OCI-LY1 (cell line): ENCODE results near the gene PLA2G3.

ENCODE experiments used
- H2AFZ ChIP-seq: fragments of 200-600 bp; sonication (generic), shearing (Covaris generic); 2 replicates; pipeline ENCODE4 v1.6.0; 2014; ENCODE audit warnings: antibody characterized with exemption, mild to moderate bottlenecking, low read length
- H3F3A ChIP-seq: fragments of 200-600 bp; sonication (generic), shearing (Covaris generic); 2 replicates; pipeline ENCODE4 v1.6.0; 2014; ENCODE audit warnings: mild to moderate bottlenecking, antibody characterized with exemption, low read length, moderate library complexity; ENCODE audit not compliant: insufficient read depth
- H3K27ac ChIP-seq: fragments of 200-600 bp; sonication (generic); 2 replicates; pipeline ENCODE4 v1.5.1; 2014; ENCODE audit warnings: low read length, mixed run types, mild to moderate bottlenecking, low read depth; ENCODE audit not compliant: poor library complexity, severe bottlenecking
- H3K27me3 ChIP-seq: fragments of 200-600 bp; sonication (generic); 2 replicates; pipeline ENCODE4 v1.6.0; 2014; ENCODE audit warnings: antibody characterized with exemption, mild to moderate bottlenecking, low read length, moderate library complexity; ENCODE audit not compliant: insufficient read depth
- H3K36me3 ChIP-seq: fragments of 200-600 bp; sonication (generic); 2 replicates; pipeline ENCODE4 v1.6.1; 2014; ENCODE audit warnings: mild to moderate bottlenecking, antibody characterized with exemption, low read length, moderate library complexity, mixed read lengths; ENCODE audit not compliant: insufficient read depth
- H3K4me1 ChIP-seq: fragments of 200-600 bp; sonication (generic); 2 replicates; pipeline ENCODE4 v1.5.1; 2014; ENCODE audit warnings: mild to moderate bottlenecking, low read length, moderate library complexity; ENCODE audit not compliant: insufficient read depth, severe bottlenecking
- H3K4me2 ChIP-seq: fragments of 200-600 bp; sonication (generic), shearing (Covaris generic); 2 replicates; pipeline ENCODE4 v1.6.1; 2014; ENCODE audit warnings: low read length
- H3K4me3 ChIP-seq: fragments of 200-600 bp; sonication (generic); 2 replicates; pipeline ENCODE4 v1.5.1; 2014; ENCODE audit warnings: low read length, low read depth, mild to moderate bottlenecking, mixed read lengths; ENCODE audit not compliant: poor library complexity, severe bottlenecking
- H3K79me2 ChIP-seq: fragments of 200-600 bp; shearing (Covaris generic); 2 replicates; pipeline ENCODE4 v1.6.1; 2016; ENCODE audit warnings: mixed run types, low read length, mixed read lengths; ENCODE audit not compliant: insufficient read depth
- H3K9ac ChIP-seq: fragments of 200-600 bp; sonication (generic), shearing (Covaris generic); 2 replicates; pipeline ENCODE4 v1.6.1; 2014; ENCODE audit warnings: mild to moderate bottlenecking, low read length, mixed read lengths
- H3K9me2 ChIP-seq: fragments of 200-600 bp; sonication (generic), shearing (Covaris generic); 2 replicates; pipeline ENCODE4 v1.6.1; 2014; ENCODE audit warnings: low read depth, mild to moderate bottlenecking, low read length, mixed read lengths
- H3K9me3 ChIP-seq: fragments of 200-600 bp; shearing (Covaris generic); 2 replicates; pipeline ENCODE4 v1.6.1; 2014; ENCODE audit warnings: low read length, mixed read lengths
- H4K20me1 ChIP-seq: fragments of 200-600 bp; sonication (generic), shearing (Covaris generic); 2 replicates; pipeline ENCODE4 v1.6.0; 2016; ENCODE audit warnings: mild to moderate bottlenecking, low read length; ENCODE audit not compliant: insufficient read depth
- EZH2 ChIP-seq: fragments of 200-600 bp; sonication (generic), shearing (Covaris generic); IDR thresholded peaks from 2 replicates; pipeline ENCODE4 v1.8.0; 2017; ENCODE audit warnings: borderline replicate concordance, mixed run types, mild to moderate bottlenecking, antibody characterized with exemption, low read length, moderate library complexity, mixed read lengths
- TF ChIP-seq, protein P1 (sequence below): fragments of 200-600 bp; sonication (generic), shearing (Covaris generic); IDR thresholded peaks from 2 replicates; pipeline ENCODE4 v1.5.1; 2017; ENCODE audit warnings: mild to moderate bottlenecking, antibody characterized with exemption, low read length, moderate library complexity, mixed read lengths

Gene PLA2G3

GRCh38 chr22:31094021-31094551 is 46.2 kb downstream of the PLA2G3 start:
- Histone ChIP-seq H3K9me3 (no peaks in the 10 kb centered on the region), H3K4me3 (no peak overlapping the region), H3K4me1 (peaks cover 10% of the 10 kb centered on the region), H3K9me2 (no peaks in the 10 kb centered on the region), H4K20me1 (no peaks in the 10 kb centered on the region), H3K79me2 (no peaks in the 10 kb centered on the region), H2AFZ (no peak overlapping the region), H3K27me3 (no peaks in the 10 kb centered on the region), H3K9ac (no peak overlapping the region), H3F3A (no peaks in the 10 kb centered on the region), H3K4me2 (no peak overlapping the region), H3K27ac (no peak overlapping the region), H3K36me3 (no peaks in the 10 kb centered on the region)
- TF ChIP-seq, protein P1, sequence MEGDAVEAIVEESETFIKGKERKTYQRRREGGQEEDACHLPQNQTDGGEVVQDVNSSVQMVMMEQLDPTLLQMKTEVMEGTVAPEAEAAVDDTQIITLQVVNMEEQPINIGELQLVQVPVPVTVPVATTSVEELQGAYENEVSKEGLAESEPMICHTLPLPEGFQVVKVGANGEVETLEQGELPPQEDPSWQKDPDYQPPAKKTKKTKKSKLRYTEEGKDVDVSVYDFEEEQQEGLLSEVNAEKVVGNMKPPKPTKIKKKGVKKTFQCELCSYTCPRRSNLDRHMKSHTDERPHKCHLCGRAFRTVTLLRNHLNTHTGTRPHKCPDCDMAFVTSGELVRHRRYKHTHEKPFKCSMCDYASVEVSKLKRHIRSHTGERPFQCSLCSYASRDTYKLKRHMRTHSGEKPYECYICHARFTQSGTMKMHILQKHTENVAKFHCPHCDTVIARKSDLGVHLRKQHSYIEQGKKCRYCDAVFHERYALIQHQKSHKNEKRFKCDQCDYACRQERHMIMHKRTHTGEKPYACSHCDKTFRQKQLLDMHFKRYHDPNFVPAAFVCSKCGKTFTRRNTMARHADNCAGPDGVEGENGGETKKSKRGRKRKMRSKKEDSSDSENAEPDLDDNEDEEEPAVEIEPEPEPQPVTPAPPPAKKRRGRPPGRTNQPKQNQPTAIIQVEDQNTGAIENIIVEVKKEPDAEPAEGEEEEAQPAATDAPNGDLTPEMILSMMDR: no peak
- no peak for TF ChIP-seq EZH2

DNA sequence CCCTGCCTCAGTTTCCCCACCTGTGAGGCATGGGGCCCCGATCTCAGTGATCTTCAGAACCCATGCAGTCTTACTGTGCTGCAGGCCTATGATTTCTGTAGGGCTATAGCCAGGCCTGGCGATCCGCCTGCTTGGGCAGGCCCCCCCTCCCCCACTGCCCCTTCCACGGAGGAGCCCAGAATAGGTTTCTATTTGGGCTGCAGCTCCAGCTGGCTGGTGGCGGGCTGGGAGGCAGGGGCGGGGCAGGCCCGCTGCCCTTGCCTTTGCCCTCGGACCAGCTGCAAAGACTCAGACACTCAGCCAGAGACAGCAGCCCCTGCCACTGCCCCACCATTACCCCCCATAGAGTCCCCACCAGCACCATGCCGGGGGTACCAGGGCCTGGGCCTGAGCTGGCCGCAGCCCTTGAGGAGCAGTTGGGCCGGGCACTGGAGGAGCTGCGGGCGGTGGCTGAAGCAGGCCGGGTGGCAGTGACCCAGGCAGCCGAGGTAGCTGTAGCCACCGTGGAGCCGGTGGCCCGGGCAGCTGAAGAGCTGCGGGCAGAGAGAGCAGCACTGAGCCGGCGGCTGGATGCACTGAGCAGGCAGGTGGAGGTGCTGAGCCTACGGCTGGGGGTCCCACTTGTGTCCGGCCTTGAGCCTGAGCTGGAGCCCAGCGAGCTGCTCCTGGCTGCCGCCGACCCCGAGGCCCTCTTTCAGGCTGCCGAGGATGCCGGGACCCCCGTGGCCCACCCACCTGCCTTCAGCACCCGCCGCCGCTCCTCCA is 47.0 kb downstream of the PLA2G3 start:
- Histone ChIP-seq H3K4me3 (no peak overlapping the region), H3K4me1 (peaks cover 16% of the 10 kb centered on the region), H3K9me3 (no peaks in the 10 kb centered on the region), H3K36me3 (no peaks in the 10 kb centered on the region), H3K9ac (no peak overlapping the region), H3K27me3 (no peaks in the 10 kb centered on the region), H3K27ac (no peak overlapping the region), H3K4me2 (no peak overlapping the region), H3K79me2 (no peaks in the 10 kb centered on the region), H3K9me2 (no peaks in the 10 kb centered on the region), H4K20me1 (no peaks in the 10 kb centered on the region), H2AFZ (no peak overlapping the region), H3F3A (no peaks in the 10 kb centered on the region)
- no peak for TF ChIP-seq EZH2
- TF ChIP-seq, protein P1: no peak

GRCh38 chr22:31092161-31092560 is 48.1 kb downstream of the PLA2G3 start:
- Histone ChIP-seq H3K27ac (no peak overlapping the region), H3K4me3 (no peak overlapping the region), H2AFZ (no peak overlapping the region), H3K9me3 (no peaks in the 10 kb centered on the region), H4K20me1 (no peaks in the 10 kb centered on the region), H3K9ac (no peak overlapping the region), H3K27me3 (no peaks in the 10 kb centered on the region), H3K4me2 (no peak overlapping the region), H3K9me2 (no peaks in the 10 kb centered on the region), H3K36me3 (no peaks in the 10 kb centered on the region), H3K4me1 (peaks cover 16% of the 10 kb centered on the region), H3K79me2 (no peaks in the 10 kb centered on the region), H3F3A (no peaks in the 10 kb centered on the region)
- no peak for TF ChIP-seq EZH2
- TF ChIP-seq, protein P1: no peak
